Caco-2 (cell line): Measurements from ENCODE around the gene NELFB. TPM values are rescaled to one million over a fixed set of nuclear protein-coding genes. Genes with fewer than 3 reads are reported as not detected.

Experiments used
- BruUV-seq: library from RNA; stranded (reverse); fragments of 400-500 nt; replicated peaks from 2 replicates; lab custom pipeline; 2021; lab: Mats Ljungman, UMichigan
- CTCF ChIA-PET: fragments of 300-600 bp; sonication (Branson Sonifier 250); formaldehyde crosslinking; loops from one replicate; lab custom pipeline; 2022; ENCODE audit warnings: antibody characterized with exemption; lab: Charles Lee
- POLR2A ChIA-PET: fragments of 300-600 bp; sonication (Branson Sonifier 250); formaldehyde crosslinking; loops from one replicate; lab custom pipeline; 2022; ENCODE audit warnings: antibody characterized with exemption; lab: Charles Lee
- DNase-seq, 2 experiments: peaks; one replicate each; pipeline versions ENCODE4 v3.0.0 to v3.0.0-alpha.2; 2020 to 2022
- H3K27me3 ChIP-seq: replicated peaks from 2 replicates; pipeline ENCODE4 v1.6.0; 2011; ENCODE audit warnings: low read length; ENCODE audit not compliant: control insufficient read depth, insufficient read depth
- H3K36me3 ChIP-seq: 2 replicates; pipeline ENCODE4 v1.5.1; 2011; ENCODE audit warnings: low read length; ENCODE audit not compliant: control insufficient read depth, insufficient read depth
- H3K4me1 ChIP-seq: fragments of 250-450 bp; sonication (Bioruptor Pico); 2 replicates; pipeline ENCODE4 v1.5.1; 2020; ENCODE audit warnings: mild to moderate bottlenecking
- H3K4me3 ChIP-seq: 2 replicates; pipeline ENCODE4 v1.5.1; 2011; ENCODE audit warnings: low read depth, mild to moderate bottlenecking, control low read depth, low read length
- H3K9me3 ChIP-seq: fragments of 250-450 bp; sonication (Bioruptor Pico); 2 replicates; pipeline ENCODE4 v1.5.1; 2020; ENCODE audit warnings: mild to moderate bottlenecking, moderate library complexity
- H3K27ac Mint-ChIP-seq: one replicate; pipeline ENCODE4 v1.8.0; 2022; ENCODE audit warnings: mixed read lengths; ENCODE audit not compliant: unreplicated experiment
- H3K27me3 Mint-ChIP-seq: one replicate; pipeline ENCODE4 v1.8.0; 2022; ENCODE audit warnings: mixed read lengths; ENCODE audit not compliant: insufficient read depth, unreplicated experiment
- H3K36me3 Mint-ChIP-seq: one replicate; pipeline ENCODE4 v1.8.0; 2022; ENCODE audit warnings: mild to moderate bottlenecking, mixed read lengths; ENCODE audit not compliant: insufficient read depth, unreplicated experiment
- H3K4me1 Mint-ChIP-seq: one replicate; pipeline ENCODE4 v1.8.0; 2022; ENCODE audit warnings: low read depth, mixed read lengths; ENCODE audit not compliant: unreplicated experiment
- H3K4me3 Mint-ChIP-seq: one replicate; pipeline ENCODE4 v1.8.0; 2022; ENCODE audit warnings: mild to moderate bottlenecking, moderate library complexity, mixed read lengths; ENCODE audit not compliant: unreplicated experiment
- H3K9me3 Mint-ChIP-seq: one replicate; pipeline ENCODE4 v1.8.0; 2022; ENCODE audit warnings: mixed read lengths; ENCODE audit not compliant: unreplicated experiment
- CTCF ChIP-seq, 2 experiments: fragments of 200-600 bp in 1 of 2; IDR thresholded peaks; 1 replicate in 1 of 2; 2 replicates in 1 of 2; pipeline versions ENCODE4 v1.5.1 to v1.8.0; 2011 to 2022; ENCODE audit warnings: antibody characterized with exemption in 1 of 2, control low read depth in 1 of 2, inconsistent platforms in 1 of 2, low read depth in 1 of 2, low read length in 1 of 2, mild to moderate bottlenecking in 1 of 2, moderate library complexity in 1 of 2; ENCODE audit not compliant: insufficient read depth in 1 of 2, severe bottlenecking in 1 of 2, unreplicated experiment in 1 of 2
- intact Hi-C: fragments of 100-400 bp; cut with micrococcal nuclease; formaldehyde crosslinking; loops from one replicate; pipeline ENCODE4 v1.10.0; 2022; ENCODE audit not compliant: unreplicated experiment
- total RNA-seq: library from RNA; stranded (reverse); gene quantifications from 2 replicates; pipeline ENCODE4 v1.2.3, GENCODE V29; 2022

NELFB gene
- total RNA-seq, 1 experiment from 2014 or later = 79.1 TPM

GRCh38 chr9:137276473-137277328, 21.6 kb downstream of the NELFB start:
- no TSS peak for BruUV-seq
- no peaks in the 10 kb centered on the region for H3K27me3 Mint-ChIP-seq
- H3K4me1 ChIP-seq = no peaks in the 10 kb centered on the region
- H3K36me3 Mint-ChIP-seq = peaks cover 31% of the 10 kb centered on the region
- ChIA-PET CTCF (no interaction called here), POLR2A (interaction anchor here (0.5 kb wide), 1 partner anchor 143 kb away, joined by 4 read pairs; no protein-coding TSS in a partner anchor)
- intact Hi-C loops = no loop called here
- H3K4me1 Mint-ChIP-seq = no peaks in the 10 kb centered on the region
- H3K27ac Mint-ChIP-seq = peak overlapping the region; percentile 44
- DNase-seq = no peak
- no peaks in the 10 kb centered on the region; the same call in none of the 2 replicates for H3K36me3 ChIP-seq
- no peaks in the 10 kb centered on the region for H3K27me3 ChIP-seq
- no peak overlapping the region for H3K4me3 ChIP-seq
- no peak overlapping the region for H3K4me3 Mint-ChIP-seq
- TF ChIP-seq CTCF (IDR thresholded peaks at IDR 0.05; ENCODE audit: insufficient read depth in 1 of 2, low read depth in 1 of 2, low read length in 1 of 2, severe bottlenecking in 1 of 2, unreplicated experiment in 1 of 2) = no peak
- H3K9me3 Mint-ChIP-seq = no peaks in the 10 kb centered on the region
- H3K9me3 ChIP-seq = 0 out of 2 replicates have a peak, but pooled peaks cover 6% of the 10 kb centered on the region

GRCh38 chr9:137277329-137278041, 22.4 kb downstream of the NELFB start, which contains the start of gene TOR4A:
Gene TOR4A (plus strand): TSS chr9:137277726. CDS start chr9:137278690, 964 bp downstream.
- no peaks in the 10 kb centered on the region for H3K27me3 Mint-ChIP-seq
- ChIA-PET POLR2A (interaction anchor here (0.5 kb wide), 1 partner anchor 142 kb away, joined by 4 read pairs; no protein-coding TSS in a partner anchor), CTCF (no interaction called here)
- no peaks in the 10 kb centered on the region for H3K4me1 Mint-ChIP-seq
- H3K4me3 Mint-ChIP-seq = no peak within 1 kb of the TSS
- H3K27me3 ChIP-seq = no peaks in the 10 kb centered on the region
- no peaks in the 10 kb centered on the region for H3K4me1 ChIP-seq
- DNase-seq = no peak
- H3K9me3 ChIP-seq = 0 out of 2 replicates have a peak, but pooled peaks cover 6% of the 10 kb centered on the region
- peak within 1 kb of the TSS; percentile 44 for H3K27ac Mint-ChIP-seq
- no peak within 1 kb of the TSS for H3K4me3 ChIP-seq
- TF ChIP-seq CTCF (IDR thresholded peaks at IDR 0.05; ENCODE audit: insufficient read depth in 1 of 2, low read depth in 1 of 2, low read length in 1 of 2, severe bottlenecking in 1 of 2, unreplicated experiment in 1 of 2) = no peak
- H3K36me3 ChIP-seq = no peaks in the 10 kb centered on the region; the same call in none of the 2 replicates
- H3K9me3 Mint-ChIP-seq = no peaks in the 10 kb centered on the region
- H3K36me3 Mint-ChIP-seq = peaks cover 39% of the 10 kb centered on the region
- BruUV-seq = no TSS peak
- intact Hi-C loops = no loop called here

- H3K4me3 Mint-ChIP-seq = no peak overlapping the region
- H3K4me1 ChIP-seq = no peaks in the 10 kb centered on the region
- H3K27me3 ChIP-seq = no peaks in the 10 kb centered on the region
- no peak overlapping the region for H3K4me3 ChIP-seq
- no peak for TF ChIP-seq CTCF (IDR thresholded peaks at IDR 0.05; ENCODE audit: insufficient read depth in 1 of 2, low read depth in 1 of 2, low read length in 1 of 2, severe bottlenecking in 1 of 2, unreplicated experiment in 1 of 2)
- CTCF ChIA-PET = no interaction called here
- peaks cover 40% of the 10 kb centered on the region for H3K36me3 Mint-ChIP-seq
- H3K27me3 Mint-ChIP-seq = no peaks in the 10 kb centered on the region
- 0 out of 2 replicates have a peak, but pooled peaks cover 6% of the 10 kb centered on the region for H3K9me3 ChIP-seq
- no peak for DNase-seq
- H3K36me3 ChIP-seq = no peaks in the 10 kb centered on the region; the same call in 1 of the 2 replicates
- POLR2A ChIA-PET = no interaction called here
- H3K4me1 Mint-ChIP-seq = no peaks in the 10 kb centered on the region
- intact Hi-C loops = no loop called here
- no peaks in the 10 kb centered on the region for H3K9me3 Mint-ChIP-seq
- H3K27ac Mint-ChIP-seq = no peak overlapping the region
- BruUV-seq = no TSS peak
These were observed 23.1 kb downstream of the NELFB start for GRCh38 chr9:137278061-137278701.
